Dermis microvascular lymphatic vessel endothelial cell (primary cell): ENCODE data around the gene ASH1L. TPM values are rescaled to one million over a fixed set of nuclear protein-coding genes. Genes with fewer than 3 reads are reported as not detected.
"Not testable (repeated sequence)": the region's sequence is repeated elsewhere in the genome, so short reads cannot be mapped to it uniquely, and the experiment has no call there.

Experiments used
- DNase-seq, 2 donors: peaks; one replicate each; pipeline versions ENCODE4 v3.0.0 to v3.0.0-alpha.2; 2010; ENCODE audit warnings: low read depth in 2 of 2
- total RNA-seq: library from RNA; depleted of rRNA; stranded (reverse); fragments of >200 nt; gene quantifications from 2 replicates; pipeline ENCODE4 v1.2.1, GENCODE V29; 2014

ASH1L gene, protein sequence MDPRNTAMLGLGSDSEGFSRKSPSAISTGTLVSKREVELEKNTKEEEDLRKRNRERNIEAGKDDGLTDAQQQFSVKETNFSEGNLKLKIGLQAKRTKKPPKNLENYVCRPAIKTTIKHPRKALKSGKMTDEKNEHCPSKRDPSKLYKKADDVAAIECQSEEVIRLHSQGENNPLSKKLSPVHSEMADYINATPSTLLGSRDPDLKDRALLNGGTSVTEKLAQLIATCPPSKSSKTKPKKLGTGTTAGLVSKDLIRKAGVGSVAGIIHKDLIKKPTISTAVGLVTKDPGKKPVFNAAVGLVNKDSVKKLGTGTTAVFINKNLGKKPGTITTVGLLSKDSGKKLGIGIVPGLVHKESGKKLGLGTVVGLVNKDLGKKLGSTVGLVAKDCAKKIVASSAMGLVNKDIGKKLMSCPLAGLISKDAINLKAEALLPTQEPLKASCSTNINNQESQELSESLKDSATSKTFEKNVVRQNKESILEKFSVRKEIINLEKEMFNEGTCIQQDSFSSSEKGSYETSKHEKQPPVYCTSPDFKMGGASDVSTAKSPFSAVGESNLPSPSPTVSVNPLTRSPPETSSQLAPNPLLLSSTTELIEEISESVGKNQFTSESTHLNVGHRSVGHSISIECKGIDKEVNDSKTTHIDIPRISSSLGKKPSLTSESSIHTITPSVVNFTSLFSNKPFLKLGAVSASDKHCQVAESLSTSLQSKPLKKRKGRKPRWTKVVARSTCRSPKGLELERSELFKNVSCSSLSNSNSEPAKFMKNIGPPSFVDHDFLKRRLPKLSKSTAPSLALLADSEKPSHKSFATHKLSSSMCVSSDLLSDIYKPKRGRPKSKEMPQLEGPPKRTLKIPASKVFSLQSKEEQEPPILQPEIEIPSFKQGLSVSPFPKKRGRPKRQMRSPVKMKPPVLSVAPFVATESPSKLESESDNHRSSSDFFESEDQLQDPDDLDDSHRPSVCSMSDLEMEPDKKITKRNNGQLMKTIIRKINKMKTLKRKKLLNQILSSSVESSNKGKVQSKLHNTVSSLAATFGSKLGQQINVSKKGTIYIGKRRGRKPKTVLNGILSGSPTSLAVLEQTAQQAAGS (N-terminal part only)
- 13.5 and 16.8 TPM in 2 replicates for total RNA-seq

DNA sequence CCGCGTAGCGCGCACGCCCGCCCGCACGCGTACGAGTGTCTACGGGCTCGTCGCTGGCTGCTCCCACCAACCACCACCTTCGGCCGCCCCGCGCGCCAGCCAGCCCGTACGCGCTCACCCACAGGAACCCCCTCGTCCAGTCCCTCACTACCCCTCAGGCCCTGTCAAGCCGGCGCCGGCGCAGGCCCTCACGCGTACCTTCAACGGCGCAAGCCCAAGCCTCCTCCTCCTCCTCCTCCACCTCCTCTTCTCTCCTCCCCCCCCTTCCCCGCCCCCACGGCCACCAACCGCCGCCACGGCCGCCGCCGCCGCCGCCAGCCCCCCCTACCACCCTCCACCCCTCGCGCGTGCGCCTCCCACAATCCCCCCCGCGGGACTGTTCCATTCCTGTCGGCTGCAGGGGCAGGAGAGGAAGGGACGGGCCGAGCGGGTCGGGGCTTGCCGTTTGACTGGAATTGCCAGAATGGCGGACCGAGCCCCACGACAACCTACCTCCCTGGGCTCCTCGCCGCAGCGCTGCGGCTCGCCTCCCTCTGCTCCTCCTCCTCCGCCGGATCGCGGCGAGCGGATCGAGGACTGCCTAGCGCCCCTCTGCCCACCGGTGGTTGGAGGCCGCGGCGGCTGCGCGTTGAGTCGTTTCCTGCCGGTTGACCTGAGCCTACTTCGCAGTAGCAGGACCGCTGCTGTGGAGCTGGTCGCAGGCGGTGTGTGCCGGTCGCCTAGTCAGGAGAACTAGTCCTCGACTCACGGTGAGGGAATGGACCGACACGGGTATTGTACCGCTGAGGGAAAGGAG, at the start of gene ASH1L:
ASH1L (minus strand) TSS at position 223 of the 796 bp plus-strand sequence. CDS start 41,284 bp downstream, outside the sequence.
- DNase-seq: peak; percentile 83 to 94

- not testable (repeated sequence) for DNase-seq
Measured at GRCh38 chr1:155610257-155610647, 47.6 kb upstream of the ASH1L start.

- DNase-seq: peak; percentile 94 to 99
Measured at GRCh38 chr1:155609515-155610256, 47.1 kb upstream of the ASH1L start, which contains the start of gene MSTO1. MSTO1 (plus strand) TSS chr1:155610218; CDS start chr1:155610249, 31 bp downstream.

DNA sequence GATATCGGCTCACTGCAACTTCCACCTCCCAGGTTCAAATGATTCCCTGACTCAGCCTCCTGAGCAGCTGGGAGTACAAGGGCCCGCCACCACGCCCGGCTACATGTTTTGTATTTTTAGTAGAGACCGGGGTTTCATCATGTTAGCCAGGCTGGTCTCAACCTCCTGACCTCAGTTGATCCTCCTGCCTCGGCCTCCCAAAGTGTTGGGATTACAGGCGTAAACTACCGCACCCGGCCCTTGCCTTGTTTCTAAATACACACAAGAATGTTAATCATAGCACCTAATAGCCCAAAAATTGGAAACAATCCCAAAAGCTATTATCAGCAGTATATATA, 46.3 kb upstream of the ASH1L start:
- DNase-seq: no peak

GRCh38 chr1:155607708-155608107, 45.1 kb upstream of the ASH1L start:
- DNase-seq: no peak

GRCh38 chr1:155599828-155600572, 37.4 kb upstream of the ASH1L start:
- DNase-seq: not testable (repeated sequence)

GRCh38 chr1:155598842-155599331, 36.3 kb upstream of the ASH1L start:
- peak in 1 of 2 donors; percentile 34 for DNase-seq

- no peak for DNase-seq
Measured at GRCh38 chr1:155596864-155597263, 34.3 kb upstream of the ASH1L start.

DNA sequence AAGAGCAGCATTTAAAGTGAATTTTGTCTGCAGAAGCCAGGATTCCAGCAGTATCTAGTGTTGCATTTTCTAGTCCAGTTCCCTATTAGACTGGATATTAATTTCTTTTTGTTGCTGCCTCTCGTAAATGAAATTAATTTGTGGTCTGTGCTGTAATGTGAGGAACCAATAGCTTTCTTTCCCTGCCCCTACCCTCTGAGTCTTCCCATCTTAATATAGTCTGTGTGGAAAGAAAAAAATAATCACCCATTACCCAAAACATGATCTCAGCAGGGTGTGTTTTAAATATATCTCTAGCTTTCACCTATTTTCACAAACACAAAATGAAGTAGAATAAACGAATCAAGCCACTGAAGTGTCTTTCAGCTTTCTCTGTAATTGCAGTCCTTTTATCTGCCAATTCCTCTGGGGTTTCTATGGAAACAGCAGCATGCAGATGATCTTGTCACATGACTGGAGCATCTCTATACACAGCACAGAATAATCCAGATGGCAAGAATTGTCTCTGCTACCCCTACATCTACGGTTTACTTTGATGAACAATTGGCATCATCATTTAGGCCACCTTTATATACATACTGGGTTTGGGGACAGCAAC, 33.4 kb upstream of the ASH1L start:
- not testable (repeated sequence) for DNase-seq

GRCh38 chr1:155591770-155592169, 29.2 kb upstream of the ASH1L start:
- peak; percentile 65 to 76 for DNase-seq

DNA sequence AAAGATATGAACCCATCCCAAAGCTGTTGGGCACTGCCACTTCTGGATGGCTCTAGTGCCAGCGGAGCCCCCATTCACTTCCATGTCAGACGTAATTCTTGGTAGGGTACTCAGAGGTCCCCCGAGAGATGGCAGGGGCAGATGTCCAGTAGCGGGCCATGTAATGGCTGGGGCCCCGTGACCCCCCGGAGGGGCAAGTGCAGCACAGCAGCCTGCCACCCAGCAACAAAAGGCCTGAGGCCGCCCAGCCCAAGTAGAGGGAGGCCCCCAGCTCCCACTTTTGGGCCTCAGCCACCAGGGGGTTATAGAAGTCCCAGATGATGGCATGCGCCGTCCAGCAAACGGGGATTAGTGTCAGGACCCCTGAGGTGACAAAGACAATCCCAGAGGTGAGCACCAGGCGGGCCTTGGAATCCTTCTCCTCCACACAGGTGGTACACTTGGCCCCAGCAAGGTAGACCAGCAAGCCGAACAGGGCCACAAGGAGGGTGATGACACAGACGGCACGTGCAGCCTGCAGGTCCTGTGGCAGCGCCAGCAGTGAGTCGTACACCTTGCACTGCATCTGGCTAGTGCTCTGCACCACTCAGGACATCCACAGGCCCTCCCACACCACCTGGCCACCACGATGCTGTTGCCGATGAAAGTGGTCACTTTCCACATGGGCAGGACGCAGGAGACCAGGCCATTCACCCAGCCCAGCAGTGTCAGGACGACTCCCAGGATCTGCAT, 28.1 kb upstream of the ASH1L start:
- DNase-seq: not testable (repeated sequence)

- not testable (repeated sequence) for DNase-seq
Measured at GRCh38 chr1:155589282-155589681, 26.7 kb upstream of the ASH1L start.

GRCh38 chr1:155583846-155584245, 21.2 kb upstream of the ASH1L start:
- DNase-seq: not testable (repeated sequence)

DNA sequence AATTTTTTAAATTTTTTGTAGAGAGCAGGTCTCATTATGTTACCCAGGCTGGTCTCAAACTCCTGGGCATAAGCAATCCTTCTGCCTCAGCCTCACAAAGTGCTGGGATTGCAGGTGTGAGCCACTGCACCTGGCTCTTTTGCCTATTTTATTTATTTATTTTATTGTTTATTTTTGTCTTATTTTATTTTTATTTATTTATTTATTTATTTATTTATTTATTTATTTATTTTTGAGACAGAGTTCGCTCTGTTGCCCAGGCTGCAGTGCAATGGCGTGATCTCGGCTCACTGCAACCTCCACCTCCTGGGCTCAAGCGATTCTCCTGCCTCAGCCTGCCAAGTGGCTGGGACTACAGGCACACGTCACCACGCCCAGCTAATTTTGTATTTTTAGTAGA, 13.0 kb upstream of the ASH1L start:
- DNase-seq: not testable (repeated sequence)

DNA sequence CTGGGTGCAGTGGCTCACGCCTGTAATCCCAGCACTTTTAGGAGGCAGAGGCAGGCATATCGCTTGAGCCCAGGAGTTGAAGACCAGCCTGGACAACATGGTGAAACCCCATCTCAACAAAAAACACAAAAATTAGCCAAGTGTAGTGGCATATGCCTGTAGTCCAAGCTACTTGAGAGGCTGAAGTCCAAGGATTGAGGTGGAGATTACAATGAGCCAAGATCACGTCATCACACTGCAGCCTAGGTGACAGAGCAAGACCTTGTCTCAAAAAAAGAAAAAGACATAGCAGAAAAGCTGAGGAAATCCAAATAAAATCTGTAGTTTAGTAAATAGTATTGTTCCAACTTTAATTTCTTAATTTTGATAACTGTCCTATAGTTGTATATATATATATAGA, 11.5 kb upstream of the ASH1L start:
- DNase-seq: no peak

- no peak for DNase-seq
Measured at GRCh38 chr1:155570593-155570990, 8.0 kb upstream of the ASH1L start.

GRCh38 chr1:155569988-155570592, 7.5 kb upstream of the ASH1L start:
- no peak for DNase-seq
